PC-3 (cell line): Measurements from ENCODE around the gene MMP3. TPM values are rescaled to one million over a fixed set of nuclear protein-coding genes. Genes with fewer than 3 reads are reported as not detected.
A peak's percentile ranks its signal among the peaks of the same experiment; 100 is the strongest.

Source experiments
- ATAC-seq: fragments of 200-7000 bp; cut with Tn5 transposase; 2 replicates; pipeline ENCODE4 v1.9.1; 2020; ENCODE audit warnings: mild to moderate bottlenecking, moderate library complexity
- BruUV-seq: library from RNA; stranded (reverse); fragments of 400-500 nt; replicated peaks from 2 replicates; lab custom pipeline; 2021; lab: Mats Ljungman, UMichigan
- CTCF ChIA-PET: fragments of 300-600 bp; sonication (Branson Sonifier 250); formaldehyde crosslinking; loops from one replicate; lab custom pipeline; 2022; ENCODE audit warnings: antibody characterized with exemption; lab: Charles Lee
- POLR2A ChIA-PET: fragments of 300-600 bp; sonication (Branson Sonifier 250); formaldehyde crosslinking; loops from one replicate; lab custom pipeline; 2022; ENCODE audit warnings: antibody characterized with exemption; ENCODE audit not compliant: unreplicated experiment; lab: Charles Lee
- DNase-seq: peaks from one replicate; pipeline ENCODE4 v3.0.0-alpha.2; 2015
- H2AFZ ChIP-seq: fragments of 300-600 bp; sonication (generic); 2 replicates; pipeline ENCODE4 v1.6.0; 2016; ENCODE audit warnings: antibody characterized with exemption, low read length
- H3F3A ChIP-seq: fragments of 300-600 bp; sonication (generic); one replicate; pipeline ENCODE4 v1.6.0; 2017; ENCODE audit warnings: antibody characterized with exemption, low read length, control low read depth, mild to moderate bottlenecking; ENCODE audit not compliant: unreplicated experiment
- H3K27ac ChIP-seq: fragments of 300-600 bp; sonication (generic); 2 replicates; pipeline ENCODE4 v1.5.1; 2016; ENCODE audit warnings: mild to moderate bottlenecking, low read length
- H3K27me3 ChIP-seq: fragments of 300-600 bp; sonication (generic); 2 replicates; pipeline ENCODE4 v1.6.1; 2016; ENCODE audit warnings: low read length, mixed read lengths
- H3K36me3 ChIP-seq: fragments of 300-600 bp; sonication (generic); 2 replicates; pipeline ENCODE4 v1.6.1; 2016; ENCODE audit warnings: low read depth, mixed run types, low read length, mixed read lengths
- H3K4me1 ChIP-seq: fragments of 300-600 bp; sonication (generic); 2 replicates; pipeline ENCODE4 v1.5.1; 2016; ENCODE audit warnings: low read length; ENCODE audit not compliant: insufficient read depth
- H3K4me2 ChIP-seq: fragments of 300-600 bp; sonication (generic); 2 replicates; pipeline ENCODE4 v1.6.0; 2016; ENCODE audit warnings: low read length
- H3K4me3 ChIP-seq: fragments of 300-600 bp; sonication (generic); 2 replicates; pipeline ENCODE4 v1.5.1; 2016; ENCODE audit warnings: mild to moderate bottlenecking, low read length, mixed read lengths
- H3K79me2 ChIP-seq: fragments of 300-600 bp; sonication (generic); 2 replicates; pipeline ENCODE4 v1.6.1; 2017; ENCODE audit warnings: low read length, mixed read lengths
- H3K9ac ChIP-seq: fragments of 300-600 bp; sonication (generic); 2 replicates; pipeline ENCODE4 v1.6.0; 2016; ENCODE audit warnings: mild to moderate bottlenecking, low read length
- H3K9me2 ChIP-seq: fragments of 300-600 bp; sonication (generic); replicated peaks from 2 replicates; pipeline ENCODE4 v1.6.1; 2016; ENCODE audit warnings: mixed run types, low read length, mixed read lengths
- H3K9me3 ChIP-seq: fragments of 300-600 bp; sonication (generic); 2 replicates; pipeline ENCODE4 v1.6.1; 2016; ENCODE audit warnings: low read length, mixed read lengths
- H4K20me1 ChIP-seq: fragments of 300-600 bp; sonication (generic); 2 replicates; pipeline ENCODE4 v1.6.1; 2016; ENCODE audit warnings: low read length, mixed read lengths
- CTCF ChIP-seq: fragments of 300-600 bp; sonication (generic); conservative IDR thresholded peaks from 2 replicates; pipeline ENCODE4 v1.5.1; 2017; ENCODE audit warnings: antibody characterized with exemption, low read depth, mild to moderate bottlenecking, low read length
- EZH2 ChIP-seq: fragments of 300-600 bp; sonication (generic); IDR thresholded peaks from one replicate; pipeline ENCODE4 v1.6.1; 2017; ENCODE audit warnings: antibody characterized with exemption, mild to moderate bottlenecking, low read length; ENCODE audit not compliant: unreplicated experiment
- EZH2phosphoT487 ChIP-seq: fragments of 300-600 bp; sonication (generic); IDR thresholded peaks from 2 replicates; pipeline ENCODE4 v1.6.1; 2018; ENCODE audit warnings: mild to moderate bottlenecking, antibody characterized with exemption, low read length, borderline replicate concordance
- intact Hi-C: fragments of 100-400 bp; cut with micrococcal nuclease; formaldehyde crosslinking; loops from 2 replicates; pipeline ENCODE4 v1.9.0; 2023
- total RNA-seq: library from RNA; depleted of rRNA; stranded (reverse); fragments of >200 nt; gene quantifications from 2 replicates; pipeline ENCODE4 v1.2.3, GENCODE V29; 2014

Gene MMP3
- total RNA-seq, 1 experiment from 2014 or later = not detected

DNA sequence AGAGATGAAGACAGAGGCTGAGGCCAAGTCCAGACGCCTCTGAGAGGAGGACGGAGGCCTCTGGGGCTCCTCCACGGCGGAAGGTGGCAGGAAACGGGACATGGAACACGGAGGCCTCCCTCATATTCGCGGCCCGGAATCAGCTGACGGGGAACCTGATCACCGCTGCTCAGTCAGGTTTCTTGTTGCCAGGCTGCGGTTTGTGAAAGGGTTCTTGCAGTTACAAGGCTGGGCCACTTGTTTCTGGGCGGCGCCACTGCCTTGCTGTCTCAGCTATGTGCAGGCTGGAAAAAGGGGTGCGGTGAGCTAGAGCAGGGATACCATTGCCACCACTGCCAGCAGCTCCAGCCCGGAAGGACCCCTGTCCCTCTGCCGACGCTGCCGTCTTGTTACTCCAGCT is 35.5 kb downstream of the MMP3 start:
- peak; percentile 57 for TF ChIP-seq CTCF
- no peak for TF ChIP-seq EZH2phosphoT487
- Histone ChIP-seq H3K27me3 (no peaks in the 10 kb centered on the region), H3K4me2 (no peak overlapping the region), H3K36me3 (no peaks in the 10 kb centered on the region), H3K9ac (no peak overlapping the region), H3K9me2 (no peaks in the 10 kb centered on the region), H3K4me3 (no peak overlapping the region), H3K9me3 (no peaks in the 10 kb centered on the region), H2AFZ (no peak overlapping the region), H3K27ac (no peak overlapping the region), H3K79me2 (no peaks in the 10 kb centered on the region), H3K4me1 (0 out of 2 replicates have a peak, but pooled peaks cover 5% of the 10 kb centered on the region), H3F3A (no peaks in the 10 kb centered on the region), H4K20me1 (no peaks in the 10 kb centered on the region)
- ATAC-seq (peak; percentile 49; the same call in 1 of the 2 replicates), DNase-seq (peak; percentile 32)
- ChIA-PET POLR2A (no interaction called here), CTCF (no interaction called here)
- BruUV-seq = no TSS peak
- intact Hi-C loops = no loop called here

DNA sequence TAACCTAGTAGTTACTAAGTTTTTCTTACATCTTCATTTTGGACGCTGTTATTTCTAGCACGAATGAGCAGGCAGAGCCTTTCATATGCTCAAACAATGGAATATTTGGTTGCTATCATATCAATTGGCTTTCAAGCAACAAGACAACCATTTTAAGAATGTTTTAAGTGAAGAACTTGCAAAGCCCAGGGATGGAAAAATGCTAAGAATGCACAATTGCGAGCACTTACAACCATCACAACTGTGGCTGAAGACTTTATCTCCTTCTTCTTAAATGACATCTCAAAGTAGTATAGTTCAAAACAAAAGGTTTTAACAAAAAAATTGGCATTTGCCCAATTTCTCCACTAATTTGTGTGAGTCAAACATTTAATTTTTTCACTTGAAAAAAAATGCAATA is 37.1 kb downstream of the MMP3 start:
- H3K4me2 ChIP-seq = no peak overlapping the region
- no peaks in the 10 kb centered on the region for H3K36me3 ChIP-seq
- H3K4me3 ChIP-seq = no peak overlapping the region
- BruUV-seq = no TSS peak
- no peak overlapping the region for H2AFZ ChIP-seq
- H3F3A ChIP-seq = no peaks in the 10 kb centered on the region
- H3K27ac ChIP-seq = no peak overlapping the region
- intact Hi-C loops = no loop called here
- no peaks in the 10 kb centered on the region for H4K20me1 ChIP-seq
- H3K79me2 ChIP-seq = no peaks in the 10 kb centered on the region
- ATAC-seq (no peak), DNase-seq (no peak)
- POLR2A ChIA-PET = no interaction called here
- H3K4me1 ChIP-seq = peaks cover 9% of the 10 kb centered on the region
- no peaks in the 10 kb centered on the region for H3K9me2 ChIP-seq
- H3K27me3 ChIP-seq = no peaks in the 10 kb centered on the region
- no peaks in the 10 kb centered on the region for H3K9me3 ChIP-seq
- H3K9ac ChIP-seq = no peak overlapping the region
- CTCF ChIA-PET = no interaction called here
- no peak for TF ChIP-seq CTCF
- no peak for TF ChIP-seq EZH2phosphoT487
- no peak for TF ChIP-seq EZH2

- POLR2A ChIA-PET = interaction anchor here (0.6 to 0.7 kb wide), 2 partner anchors 299 to 327 kb away, joined by 3 read pairs; no protein-coding TSS in a partner anchor
- intact Hi-C loops = no loop called here
- TF ChIP-seq EZH2phosphoT487 (no peak), EZH2 (no peak), CTCF (no peak)
- Histone ChIP-seq H3K27ac (peak overlapping the region; percentile 8), H2AFZ (no peak overlapping the region), H3K9me2 (no peaks in the 10 kb centered on the region), H4K20me1 (no peaks in the 10 kb centered on the region), H3F3A (peaks cover 4% of the 10 kb centered on the region), H3K9me3 (no peaks in the 10 kb centered on the region), H3K36me3 (no peaks in the 10 kb centered on the region), H3K27me3 (no peaks in the 10 kb centered on the region), H3K4me3 (no peak overlapping the region), H3K9ac (no peak overlapping the region), H3K79me2 (no peaks in the 10 kb centered on the region), H3K4me2 (0 out of 2 replicates have a peak overlapping the region, but pooled peaks have one; percentile 0), H3K4me1 (peaks cover 22% of the 10 kb centered on the region)
- BruUV-seq = no TSS peak
- CTCF ChIA-PET = interaction anchor here (0.6 to 0.9 kb wide), 3 partner anchors 18 to 112 kb away, joined by 4 to 5 read pairs (median 4); no protein-coding TSS in a partner anchor
- peak; percentile 72 for ATAC-seq
- peak; percentile 91 for DNase-seq
Observed at GRCh38 chr11:102802341-102802740, 41.1 kb downstream of the MMP3 start.
